ENCODE data around the gene OCA2. TPM values are rescaled to one million over a fixed set of nuclear protein-coding genes. Genes with fewer than 3 reads are reported as not detected.

The OCA2 gene
- total RNA-seq, 2 donors from 2014 or later: not detected

GRCh38 chr15:28115871-28116270 lies 16.8 kb upstream of the OCA2 start:
- Histone ChIP-seq H3K27me3 (no peaks in the 10 kb centered on the region), H3K9me3 (no peaks in the 10 kb centered on the region), H3K4me3 (no peak overlapping the region), H3K27ac (no peak overlapping the region), H3K4me1 (no peaks in the 10 kb centered on the region), H3K36me3 (replicated peaks in 1 of 2; ENCODE audit: insufficient read depth in 1 of 2, low read depth in 2 of 2) (peaks cover 0 to 26% of the 10 kb centered on the region in 2 donors)
- 84% methylated on average over 11 to 13 of the region's 13 CpGs for WGBS, 2 donors
- ATAC-seq (no peak), DNase-seq (no peak)
- intact Hi-C loops (cut with DNase I): loop anchor here (10.0 kb wide), 1 partner anchor 1221 kb away; no protein-coding TSS in a partner anchor
- no peak for TF ChIP-seq POLR2A (IDR thresholded peaks at IDR 0.05)
- no peak for TF ChIP-seq CTCF (IDR thresholded peaks at IDR 0.05)

DNA sequence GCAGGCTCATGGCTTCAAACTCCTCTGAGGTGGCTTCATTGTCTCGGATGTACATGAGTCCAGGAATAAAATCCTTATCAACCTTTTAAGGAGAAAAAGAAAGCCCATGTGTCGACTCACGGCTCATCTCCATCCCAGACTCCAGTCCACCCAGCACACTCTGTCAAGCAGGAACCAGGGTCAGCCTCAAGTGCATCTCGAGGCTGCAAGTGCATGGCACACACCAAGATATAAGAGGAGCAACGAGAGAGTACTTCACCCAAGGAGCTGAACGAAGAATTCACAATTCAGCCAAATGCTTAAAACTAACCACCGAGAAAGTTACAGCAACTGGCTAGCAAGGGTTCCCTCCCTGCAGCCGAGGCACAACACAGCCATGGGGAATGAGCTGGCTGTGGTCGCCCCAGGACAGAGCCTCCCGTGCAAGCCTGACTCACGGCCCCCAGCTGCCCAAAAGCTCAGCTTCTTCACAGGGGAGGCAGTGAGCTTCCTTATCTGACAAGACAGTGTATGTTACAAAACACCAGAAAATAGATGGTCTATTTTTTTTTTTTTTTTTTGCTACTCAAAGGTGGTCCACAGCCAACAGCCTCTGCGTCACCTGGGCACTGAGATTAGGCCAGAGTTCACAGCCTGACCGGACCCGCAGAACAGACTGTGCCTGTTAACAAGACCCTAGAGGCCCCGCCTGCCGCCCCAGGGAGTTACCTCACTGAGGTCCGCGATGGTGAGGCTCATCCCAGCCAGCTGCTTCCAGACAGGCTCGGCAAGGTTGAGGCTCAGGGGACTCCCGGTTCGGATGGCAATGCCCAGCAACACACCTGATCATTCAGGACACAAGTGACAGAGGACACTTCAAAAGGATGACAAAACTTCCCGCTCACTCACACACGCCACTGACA lies 15.9 kb upstream of the OCA2 start:
- ATAC-seq (no peak), DNase-seq (no peak)
- Histone ChIP-seq H3K27me3 (no peaks in the 10 kb centered on the region), H3K27ac (no peak overlapping the region), H3K4me3 (no peak overlapping the region), H3K36me3 (replicated peaks in 1 of 2; ENCODE audit: insufficient read depth in 1 of 2, low read depth in 2 of 2) (peaks cover 0 to 26% of the 10 kb centered on the region in 2 donors), H3K9me3 (no peaks in the 10 kb centered on the region), H3K4me1 (no peaks in the 10 kb centered on the region)
- TF ChIP-seq CTCF (IDR thresholded peaks at IDR 0.05) (no peak), POLR2A (IDR thresholded peaks at IDR 0.05) (no peak)
- intact Hi-C loops (cut with DNase I): loop anchor here (10.0 kb wide), 1 partner anchor 1220 kb away; no protein-coding TSS in a partner anchor
- WGBS, 2 donors: 94 to 97% methylated on average over 18 to 23 of the region's 23 CpGs

GRCh38 chr15:28114114-28114455 lies 15.0 kb upstream of the OCA2 start:
- intact Hi-C loops (cut with DNase I): loop anchor here (10.0 kb wide), 1 partner anchor 1219 kb away; no protein-coding TSS in a partner anchor
- ATAC-seq: no peak
- 81 to 100% methylated on average over 1 to 4 of the region's 4 CpGs for WGBS, 2 donors
- H3K9me3 ChIP-seq: no peaks in the 10 kb centered on the region
- TF ChIP-seq CTCF (IDR thresholded peaks at IDR 0.05): no peak
- TF ChIP-seq POLR2A (IDR thresholded peaks at IDR 0.05): no peak
- peaks cover 0 to 26% of the 10 kb centered on the region in 2 donors for H3K36me3 ChIP-seq (replicated peaks in 1 of 2; ENCODE audit: insufficient read depth in 1 of 2, low read depth in 2 of 2)
- no peaks in the 10 kb centered on the region for H3K4me1 ChIP-seq
- H3K27ac ChIP-seq: no peak overlapping the region
- H3K27me3 ChIP-seq: no peaks in the 10 kb centered on the region
- H3K4me3 ChIP-seq: no peak overlapping the region
- no peak for DNase-seq

- intact Hi-C loops (cut with DNase I): loop anchor here (10.0 kb wide), 1 partner anchor 1219 kb away; no protein-coding TSS in a partner anchor
- Histone ChIP-seq H3K36me3 (replicated peaks in 1 of 2; ENCODE audit: insufficient read depth in 1 of 2, low read depth in 2 of 2) (peaks cover 0 to 25% of the 10 kb centered on the region in 2 donors), H3K4me1 (no peaks in the 10 kb centered on the region), H3K4me3 (no peak overlapping the region), H3K27me3 (no peaks in the 10 kb centered on the region), H3K9me3 (no peaks in the 10 kb centered on the region), H3K27ac (no peak overlapping the region)
- 94 to 99% methylated on average over 17 to 21 of the region's 23 CpGs for WGBS, 2 donors
- no peak for ATAC-seq
- no peak for DNase-seq
- TF ChIP-seq CTCF (IDR thresholded peaks at IDR 0.05): no peak
- TF ChIP-seq POLR2A (IDR thresholded peaks at IDR 0.05): no peak
These were observed 14.4 kb upstream of the OCA2 start for GRCh38 chr15:28113394-28114113.
